ENCODE results near the gene CLCA1. TPM values are rescaled to one million over a fixed set of nuclear protein-coding genes. Genes with fewer than 3 reads are reported as not detected.

Gene CLCA1
- total and polyA plus RNA-seq, 10 of the 15 experiments (the other 5 are each of a cell fraction or from before 2014, with no cell fraction given) = 0.13 TPM; not detected in 9

DNA sequence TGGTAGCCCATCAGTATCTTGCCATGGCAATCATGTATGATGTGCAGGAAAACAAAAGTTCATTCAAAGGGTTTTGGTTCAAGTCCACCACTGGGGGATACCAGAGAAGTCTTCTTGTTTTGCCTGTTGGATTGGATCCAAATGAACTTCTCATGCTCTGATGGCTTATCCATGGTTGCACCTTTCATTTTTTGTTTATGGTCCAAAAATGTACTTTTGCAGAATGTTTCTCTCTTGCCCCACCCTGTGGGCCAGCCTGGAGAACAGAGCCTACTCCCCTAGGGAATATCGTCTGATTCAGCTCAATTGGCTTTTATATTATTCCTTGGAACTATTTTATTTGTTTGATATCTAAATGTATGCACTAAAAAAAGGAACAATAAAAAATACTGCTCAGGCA lies 20.1 kb upstream of the CLCA1 start:
- BruUV-seq (replicated peaks) = no TSS peak
- DNase-seq (ENCODE audit: low read depth, low spot score) (no peak), FAIRE-seq (no peak), ATAC-seq (no peak)
- ChIA-PET RAD21 (ENCODE audit: unreplicated experiment) (no interaction called here), CTCF (no interaction called here), POLR2A (no interaction called here), SMC1A (ENCODE audit: uncharacterized antibody, unreplicated experiment) (no interaction called here)
- H3K4me2 ChIP-seq (ENCODE audit: control insufficient read depth, insufficient read depth) = no peak overlapping the region
- H3K4me1 ChIP-seq (ENCODE audit: control insufficient read depth, insufficient read depth, low read length) = no peaks in the 10 kb centered on the region
- H2AFZ ChIP-seq (ENCODE audit: control insufficient read depth, low read depth, low read length) = no peak overlapping the region
- TF ChIP-seq, protein P1, sequence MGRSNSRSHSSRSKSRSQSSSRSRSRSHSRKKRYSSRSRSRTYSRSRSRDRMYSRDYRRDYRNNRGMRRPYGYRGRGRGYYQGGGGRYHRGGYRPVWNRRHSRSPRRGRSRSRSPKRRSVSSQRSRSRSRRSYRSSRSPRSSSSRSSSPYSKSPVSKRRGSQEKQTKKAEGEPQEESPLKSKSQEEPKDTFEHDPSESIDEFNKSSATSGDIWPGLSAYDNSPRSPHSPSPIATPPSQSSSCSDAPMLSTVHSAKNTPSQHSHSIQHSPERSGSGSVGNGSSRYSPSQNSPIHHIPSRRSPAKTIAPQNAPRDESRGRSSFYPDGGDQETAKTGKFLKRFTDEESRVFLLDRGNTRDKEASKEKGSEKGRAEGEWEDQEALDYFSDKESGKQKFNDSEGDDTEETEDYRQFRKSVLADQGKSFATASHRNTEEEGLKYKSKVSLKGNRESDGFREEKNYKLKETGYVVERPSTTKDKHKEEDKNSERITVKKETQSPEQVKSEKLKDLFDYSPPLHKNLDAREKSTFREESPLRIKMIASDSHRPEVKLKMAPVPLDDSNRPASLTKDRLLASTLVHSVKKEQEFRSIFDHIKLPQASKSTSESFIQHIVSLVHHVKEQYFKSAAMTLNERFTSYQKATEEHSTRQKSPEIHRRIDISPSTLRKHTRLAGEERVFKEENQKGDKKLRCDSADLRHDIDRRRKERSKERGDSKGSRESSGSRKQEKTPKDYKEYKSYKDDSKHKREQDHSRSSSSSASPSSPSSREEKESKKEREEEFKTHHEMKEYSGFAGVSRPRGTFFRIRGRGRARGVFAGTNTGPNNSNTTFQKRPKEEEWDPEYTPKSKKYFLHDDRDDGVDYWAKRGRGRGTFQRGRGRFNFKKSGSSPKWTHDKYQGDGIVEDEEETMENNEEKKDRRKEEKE (IDR thresholded peaks at IDR 0.05) = no peak
- TF ChIP-seq SIN3A (IDR thresholded peaks at IDR 0.05; ENCODE audit: low read depth, low read length) (no peak), GABPA (IDR thresholded peaks at IDR 0.05; ENCODE audit: low read depth) (no peak), POU2F2 (IDR thresholded peaks at IDR 0.05; ENCODE audit: borderline replicate concordance, low read depth, low read length) (no peak)
- TF ChIP-seq, protein P2, sequence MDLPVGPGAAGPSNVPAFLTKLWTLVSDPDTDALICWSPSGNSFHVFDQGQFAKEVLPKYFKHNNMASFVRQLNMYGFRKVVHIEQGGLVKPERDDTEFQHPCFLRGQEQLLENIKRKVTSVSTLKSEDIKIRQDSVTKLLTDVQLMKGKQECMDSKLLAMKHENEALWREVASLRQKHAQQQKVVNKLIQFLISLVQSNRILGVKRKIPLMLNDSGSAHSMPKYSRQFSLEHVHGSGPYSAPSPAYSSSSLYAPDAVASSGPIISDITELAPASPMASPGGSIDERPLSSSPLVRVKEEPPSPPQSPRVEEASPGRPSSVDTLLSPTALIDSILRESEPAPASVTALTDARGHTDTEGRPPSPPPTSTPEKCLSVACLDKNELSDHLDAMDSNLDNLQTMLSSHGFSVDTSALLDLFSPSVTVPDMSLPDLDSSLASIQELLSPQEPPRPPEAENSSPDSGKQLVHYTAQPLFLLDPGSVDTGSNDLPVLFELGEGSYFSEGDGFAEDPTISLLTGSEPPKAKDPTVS (IDR thresholded peaks at IDR 0.05; ENCODE audit: low read depth, low read length) = no peak
- H3K9me3 ChIP-seq (replicated peaks; ENCODE audit: control insufficient read depth, insufficient read depth, low read length) = no peaks in the 10 kb centered on the region
- H3K4me3 ChIP-seq = no peak overlapping the region
- intact Hi-C loops (cut with micrococcal nuclease; ENCODE audit: unreplicated experiment) (no loop called here), in situ Hi-C loops (cut with MboI) (no loop called here)
- H3K9ac ChIP-seq (ENCODE audit: control insufficient read depth, insufficient read depth, low read length) = no peak overlapping the region
- no peaks in the 10 kb centered on the region for H3K36me3 ChIP-seq (ENCODE audit: control insufficient read depth in 2 of 2, insufficient read depth in 2 of 2, low read length in 1 of 2)
- WGBS (ENCODE audit: insufficient coverage, insufficient replicate concordance, low lambda C conversion rate, missing lambda C conversion rate) = 0% methylated on average over 1 of the region's 1 CpG
- H4K20me1 ChIP-seq (ENCODE audit: control insufficient read depth, insufficient read depth) = no peaks in the 10 kb centered on the region
- no peaks in the 10 kb centered on the region for H3K27me3 ChIP-seq (replicated peaks in 1 of 2; ENCODE audit: control insufficient read depth in 2 of 2, insufficient read depth in 2 of 2, low read length in 1 of 2)
- H3K27ac ChIP-seq (ENCODE audit: control insufficient read depth, insufficient read depth) = no peak overlapping the region
- H3K79me2 ChIP-seq (ENCODE audit: control insufficient read depth, insufficient read depth, low read length) = no peaks in the 10 kb centered on the region

All from GM12878 (cell line).